GM12891 (cell line): ENCODE measurements around the gene POLR1C.
A peak's percentile ranks its signal among the peaks of the same experiment; 100 is the strongest.

Experiments used
- DNase-seq: peaks from one replicate; pipeline ENCODE4 v3.0.0; 2011; ENCODE audit warnings: low spot score; ENCODE audit not compliant: insufficient read length
- FAIRE-seq: peaks from 2 replicates; lab custom pipeline; 2011; peaks lifted over from hg19 to GRCh38; lab: Jason Lieb, UNC
- PAX5 ChIP-seq: IDR thresholded peaks from 2 replicates; pipeline ENCODE4 v1.6.1; 2011; ENCODE audit warnings: low read length, moderate library complexity, mild to moderate bottlenecking; ENCODE audit not compliant: insufficient read depth, severe bottlenecking
- POLR2A ChIP-seq: IDR thresholded peaks from 2 replicates; pipeline ENCODE4 v1.6.1; 2011; ENCODE audit warnings: low read depth, low read length, control low read depth
- POLR2AphosphoS5 ChIP-seq: IDR thresholded peaks from 2 replicates; pipeline ENCODE4 v1.6.1; 2011; ENCODE audit warnings: low read depth, low read length, control low read depth
- POU2F2 ChIP-seq: IDR thresholded peaks from 2 replicates; pipeline ENCODE4 v1.6.1; 2011; ENCODE audit warnings: low read depth, mild to moderate bottlenecking, control low read depth, low read length, moderate library complexity
- SPI1 ChIP-seq: IDR thresholded peaks from 2 replicates; pipeline ENCODE4 v1.6.1; 2011; ENCODE audit warnings: low read depth, low read length, control low read depth
- TAF1 ChIP-seq: IDR thresholded peaks from 2 replicates; pipeline ENCODE4 v1.6.1; 2011; ENCODE audit warnings: low read depth, low read length, control low read depth

POLR1C gene

GRCh38 chr6:43506667-43507471 lies 10.0 kb upstream of the POLR1C start:
- TF ChIP-seq TAF1 (no peak), POLR2A (no peak), PAX5 (no peak), SPI1 (no peak), POU2F2 (no peak), POLR2AphosphoS5 (no peak)
- DNase-seq: peak; percentile 82
- peak; percentile 96 for FAIRE-seq

- TF ChIP-seq POU2F2 (no peak), TAF1 (no peak), PAX5 (no peak), POLR2AphosphoS5 (no peak), POLR2A (no peak), SPI1 (no peak)
- FAIRE-seq (no peak), DNase-seq (no peak)
These were observed 8.3 kb upstream of the POLR1C start for GRCh38 chr6:43508481-43509141.

- TF ChIP-seq POU2F2: no peak
- no peak for TF ChIP-seq PAX5
- no peak for TF ChIP-seq POLR2AphosphoS5
- no peak for TF ChIP-seq POLR2A
- no peak for TF ChIP-seq SPI1
- TF ChIP-seq TAF1: no peak
- no peak for DNase-seq
- peak; percentile 31 for FAIRE-seq
These were observed 7.5 kb upstream of the POLR1C start for GRCh38 chr6:43509142-43509983.

DNA sequence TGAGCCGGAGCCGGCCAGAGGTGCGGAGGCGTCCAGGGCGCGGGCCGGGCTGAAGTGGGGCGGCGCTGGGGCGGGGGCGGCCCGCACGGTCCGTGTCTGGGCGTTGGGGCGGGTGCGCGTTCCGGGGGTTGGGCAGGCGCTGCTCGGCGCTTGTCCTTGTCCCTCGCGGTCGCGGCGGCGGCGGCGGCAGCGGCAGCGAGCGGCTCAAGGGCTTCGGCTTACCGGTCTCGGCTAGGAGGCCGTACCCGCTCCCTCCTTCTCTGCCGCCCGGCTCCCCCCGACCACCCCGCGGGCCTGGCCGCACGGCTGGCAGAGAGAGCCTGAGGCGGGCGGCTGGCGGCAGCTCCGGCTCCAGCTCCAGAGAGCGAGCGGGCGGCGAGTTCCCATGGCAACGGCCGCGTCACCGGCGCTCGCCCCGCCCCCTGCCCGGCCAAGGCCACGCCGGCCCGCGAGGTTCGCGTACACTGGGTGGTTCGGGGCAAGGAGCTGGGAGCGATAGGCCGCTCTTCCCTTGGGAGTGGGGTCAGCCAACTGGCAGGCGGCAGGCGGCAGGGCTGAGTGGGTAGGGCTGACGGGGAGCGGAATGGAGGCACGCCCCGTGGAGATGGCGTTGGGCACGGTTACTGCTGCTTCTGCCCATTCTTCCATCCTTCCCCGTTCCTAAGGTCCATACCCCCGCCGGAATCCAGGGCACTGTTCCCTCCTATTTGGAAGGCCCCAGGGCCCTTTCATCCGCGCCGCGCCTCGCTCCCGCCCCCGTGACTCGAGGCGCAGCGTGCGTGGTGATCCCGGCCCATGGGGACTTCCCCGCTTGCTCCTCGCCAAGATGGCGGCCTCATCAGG lies 6.7 kb upstream of the POLR1C start, which contains the start of gene LRRC73:
Gene LRRC73, minus strand, starts transcription at position 363 of the 843 bp plus-strand sequence. CDS start 561 bp downstream, outside the sequence.
- FAIRE-seq (peak; percentile 94), DNase-seq (peak; percentile 84)

GRCh38 chr6:43510827-43511163 lies 6.1 kb upstream of the POLR1C start:
- DNase-seq (no peak), FAIRE-seq (peak; percentile 20)

More for the DNA sequence above, 6.7 kb upstream of the POLR1C start, which contains the start of gene LRRC73:
- TF ChIP-seq SPI1 (no peak), POLR2A (0 out of 2 replicates have a peak, but pooled peaks have one; percentile 17)

DNA sequence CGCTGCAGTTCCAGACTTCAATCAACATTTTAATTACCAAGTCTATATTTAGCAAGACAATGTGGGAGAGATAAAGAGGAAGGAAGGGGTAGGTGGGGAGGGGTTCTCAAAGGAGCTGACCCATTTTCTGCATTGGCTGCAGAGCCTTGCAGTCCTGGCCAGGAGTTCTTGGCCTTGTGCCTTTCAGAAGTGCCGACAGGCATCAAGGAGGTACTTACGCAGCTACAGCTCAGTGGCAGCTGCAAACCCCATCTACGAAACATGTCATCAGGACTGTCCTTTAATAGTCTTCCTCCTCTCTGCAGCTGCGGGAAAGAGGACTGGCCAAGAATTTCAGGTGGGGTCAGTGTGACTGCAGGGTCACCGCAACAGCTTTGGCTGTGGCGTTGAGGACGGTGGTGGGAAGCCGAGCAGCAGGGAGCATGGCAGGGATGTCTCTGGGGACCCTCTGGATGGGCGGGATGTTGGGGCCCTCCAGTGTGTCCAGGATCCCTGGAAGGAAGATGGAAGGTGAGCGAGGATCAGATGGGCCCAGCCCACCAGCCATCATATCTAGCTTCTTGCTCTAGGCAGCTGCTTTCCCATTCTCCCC lies 5.0 kb upstream of the POLR1C start:
- FAIRE-seq (no peak), DNase-seq (no peak)
- TF ChIP-seq POLR2AphosphoS5: no peak
- no peak for TF ChIP-seq SPI1
- no peak for TF ChIP-seq POLR2A
- TF ChIP-seq TAF1: no peak
- no peak for TF ChIP-seq PAX5
- TF ChIP-seq POU2F2: no peak

More at GRCh38 chr6:43510827-43511163, 6.1 kb upstream of the POLR1C start:
- TF ChIP-seq POLR2A: 0 out of 2 replicates have a peak, but pooled peaks have one; percentile 4
- no peak for TF ChIP-seq POLR2AphosphoS5

DNA sequence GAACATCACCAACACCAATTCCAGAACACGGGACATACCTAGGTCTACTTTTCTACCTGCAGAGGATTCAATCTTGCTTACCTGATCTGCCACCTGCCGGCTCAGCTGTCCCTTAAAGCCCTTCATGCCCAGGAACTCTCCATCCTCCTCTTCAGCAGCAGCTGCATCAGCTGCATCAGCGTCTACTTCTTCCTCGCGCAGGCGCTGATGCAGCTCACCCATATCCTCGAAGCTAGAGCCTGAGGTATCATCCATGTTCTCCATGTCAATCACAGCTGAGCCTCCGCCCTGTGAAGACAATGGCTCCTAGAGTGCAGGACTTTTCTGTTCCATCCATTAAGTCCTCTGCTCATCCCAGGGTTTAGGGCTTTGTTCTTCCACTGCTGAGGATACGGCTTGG lies 1.1 kb upstream of the POLR1C start:
- no peak for DNase-seq
- FAIRE-seq: no peak
- TF ChIP-seq PAX5: no peak
- no peak for TF ChIP-seq POU2F2
- no peak for TF ChIP-seq POLR2AphosphoS5
- no peak for TF ChIP-seq TAF1
- TF ChIP-seq SPI1: no peak
- no peak for TF ChIP-seq POLR2A

DNA sequence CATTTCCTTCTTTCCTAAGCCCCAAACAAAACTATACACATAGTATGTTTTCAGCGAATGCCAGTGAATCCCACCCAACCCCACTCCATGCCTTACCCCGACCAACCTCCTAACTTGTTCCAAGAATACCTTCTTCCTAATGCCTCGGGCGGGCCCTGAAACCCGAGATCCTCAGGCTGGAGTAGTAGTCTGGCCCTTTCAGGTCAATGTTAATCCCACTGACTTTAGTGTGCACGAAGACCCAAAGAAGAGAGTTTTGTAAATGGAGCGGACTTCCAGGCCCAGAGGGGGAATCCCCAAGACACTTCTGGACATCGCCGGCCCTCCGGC lies 557 bp upstream of the POLR1C start:
- peak; percentile 23 for FAIRE-seq
- DNase-seq: no peak
- TF ChIP-seq PAX5: no peak
- no peak for TF ChIP-seq TAF1
- TF ChIP-seq POLR2A: no peak
- no peak for TF ChIP-seq POLR2AphosphoS5

- peak; percentile 59 for FAIRE-seq
- no peak for DNase-seq
- TF ChIP-seq POLR2AphosphoS5 (no peak), TAF1 (no peak)
These were observed 842 bp downstream of the POLR1C start for GRCh38 chr6:43517505-43518357.
